OCI-LY1 (cell line): ENCODE data around the gene CCDC194.

Experiments used
- EZH2 ChIP-seq: fragments of 200-600 bp; sonication (generic), shearing (Covaris generic); IDR thresholded peaks from 2 replicates; pipeline ENCODE4 v1.8.0; 2017; ENCODE audit warnings: borderline replicate concordance, mixed run types, mild to moderate bottlenecking, antibody characterized with exemption, low read length, moderate library complexity, mixed read lengths
- TF ChIP-seq, protein P1 (sequence below): fragments of 200-600 bp; sonication (generic), shearing (Covaris generic); IDR thresholded peaks from 2 replicates; pipeline ENCODE4 v1.5.1; 2017; ENCODE audit warnings: mild to moderate bottlenecking, antibody characterized with exemption, low read length, moderate library complexity, mixed read lengths

DNA sequence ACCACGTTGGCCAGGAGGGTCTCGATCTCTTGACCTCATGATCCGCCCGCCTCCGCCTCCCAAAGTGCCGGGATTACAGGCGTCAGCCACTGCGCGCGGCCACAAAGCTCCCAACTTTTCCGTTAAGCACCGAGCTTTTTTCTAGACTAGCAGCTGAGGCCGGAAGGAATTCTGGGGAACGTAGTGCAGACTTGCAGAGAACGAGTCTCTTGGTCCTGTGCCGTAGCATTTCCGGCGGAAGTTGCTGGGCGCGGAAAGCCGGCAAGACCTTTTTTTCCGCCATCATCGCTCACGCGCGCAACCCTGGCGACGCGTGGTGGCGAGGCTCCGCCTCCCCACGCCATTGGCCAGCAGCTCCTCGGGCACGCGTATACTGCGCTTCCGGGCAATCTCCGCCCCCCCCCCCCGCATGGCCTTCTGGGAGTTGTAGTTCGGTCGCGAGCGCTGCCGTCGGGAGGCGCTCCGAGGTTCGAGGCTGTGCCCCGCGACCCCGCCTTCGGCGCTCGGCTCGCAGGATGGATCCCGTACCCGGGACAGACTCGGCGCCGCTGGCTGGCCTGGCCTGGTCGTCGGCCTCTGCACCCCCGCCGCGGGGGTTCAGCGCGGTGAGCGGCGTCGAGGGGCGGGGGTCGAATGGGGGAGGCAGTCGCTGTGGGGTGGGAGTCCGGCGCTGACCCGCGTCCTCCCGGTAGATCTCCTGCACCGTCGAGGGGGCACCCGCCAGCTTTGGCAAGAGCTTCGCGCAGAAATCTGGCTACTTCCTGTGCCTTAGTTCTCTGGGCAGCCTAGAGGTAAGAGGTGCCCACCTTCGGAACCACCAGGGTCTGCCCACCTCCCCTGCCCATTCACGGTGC is 25.9 kb upstream of the CCDC194 start, which contains the start of gene MVB12A:
- TF ChIP-seq, protein P1, sequence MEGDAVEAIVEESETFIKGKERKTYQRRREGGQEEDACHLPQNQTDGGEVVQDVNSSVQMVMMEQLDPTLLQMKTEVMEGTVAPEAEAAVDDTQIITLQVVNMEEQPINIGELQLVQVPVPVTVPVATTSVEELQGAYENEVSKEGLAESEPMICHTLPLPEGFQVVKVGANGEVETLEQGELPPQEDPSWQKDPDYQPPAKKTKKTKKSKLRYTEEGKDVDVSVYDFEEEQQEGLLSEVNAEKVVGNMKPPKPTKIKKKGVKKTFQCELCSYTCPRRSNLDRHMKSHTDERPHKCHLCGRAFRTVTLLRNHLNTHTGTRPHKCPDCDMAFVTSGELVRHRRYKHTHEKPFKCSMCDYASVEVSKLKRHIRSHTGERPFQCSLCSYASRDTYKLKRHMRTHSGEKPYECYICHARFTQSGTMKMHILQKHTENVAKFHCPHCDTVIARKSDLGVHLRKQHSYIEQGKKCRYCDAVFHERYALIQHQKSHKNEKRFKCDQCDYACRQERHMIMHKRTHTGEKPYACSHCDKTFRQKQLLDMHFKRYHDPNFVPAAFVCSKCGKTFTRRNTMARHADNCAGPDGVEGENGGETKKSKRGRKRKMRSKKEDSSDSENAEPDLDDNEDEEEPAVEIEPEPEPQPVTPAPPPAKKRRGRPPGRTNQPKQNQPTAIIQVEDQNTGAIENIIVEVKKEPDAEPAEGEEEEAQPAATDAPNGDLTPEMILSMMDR = no peak
- TF ChIP-seq EZH2 = no peak
